HCT116 (cell line): ENCODE measurements around the gene CRIP2.

ENCODE experiments used
- ATF3 ChIP-seq: IDR thresholded peaks from 2 replicates; pipeline ENCODE4 v1.6.1; 2012
- CEBPB ChIP-seq: IDR thresholded peaks from 2 replicates; pipeline ENCODE4 v1.6.1; 2012; ENCODE audit warnings: low read depth
- EGR1 ChIP-seq: IDR thresholded peaks from 2 replicates; pipeline ENCODE4 v1.6.1; 2012; ENCODE audit warnings: low read depth
- EZH2 ChIP-seq: fragments of 200-600 bp; sonication (generic); IDR thresholded peaks from 2 replicates; pipeline ENCODE4 v1.6.1; 2017; ENCODE audit warnings: antibody characterized with exemption, mixed run types
- POLR2A ChIP-seq: IDR thresholded peaks from 2 replicates; pipeline ENCODE4 v1.7.0; 2011; ENCODE audit warnings: borderline replicate concordance; ENCODE audit not compliant: insufficient read depth, insufficient read length; ENCODE audit errors: extremely low read depth
- SIN3A ChIP-seq: IDR thresholded peaks from 2 replicates; pipeline ENCODE4 v1.6.1; 2012; ENCODE audit warnings: low read depth
- SP1 ChIP-seq: IDR thresholded peaks from 2 replicates; pipeline ENCODE4 v1.6.1; 2012; ENCODE audit warnings: low read depth
- YY1 ChIP-seq: IDR thresholded peaks from 2 replicates; pipeline ENCODE4 v1.6.1; 2011; ENCODE audit warnings: low read length, low read depth, moderate library complexity, mild to moderate bottlenecking; ENCODE audit not compliant: insufficient replicate concordance; ENCODE audit errors: extremely low read depth
- TF ChIP-seq, protein P1 (sequence below), 3 experiments: fragments of 200-600 bp in 1 of 3; sonication (generic) in 1 of 3; IDR thresholded peaks in 2 of 3; conservative IDR thresholded peaks in 1 of 3; 2 replicates each; pipeline ENCODE4 v1.5.1; 2012 to 2017; ENCODE audit warnings: low read depth in 2 of 3, low read length in 2 of 3, antibody characterized with exemption in 1 of 3, borderline replicate concordance in 1 of 3, control low read depth in 1 of 3, mild to moderate bottlenecking in 1 of 3, mixed read lengths in 1 of 3, mixed run types in 1 of 3, moderate library complexity in 1 of 3; ENCODE audit not compliant: insufficient read depth in 1 of 3
- TF ChIP-seq, protein P2 (sequence below): IDR thresholded peaks from 2 replicates; pipeline ENCODE4 v1.6.1; 2012

GRCh38 chr14:105436402-105436801 is 38.2 kb upstream of the CRIP2 start:
- no peak for TF ChIP-seq SIN3A
- TF ChIP-seq EZH2 = no peak
- no peak for TF ChIP-seq ATF3
- TF ChIP-seq, protein P1, sequence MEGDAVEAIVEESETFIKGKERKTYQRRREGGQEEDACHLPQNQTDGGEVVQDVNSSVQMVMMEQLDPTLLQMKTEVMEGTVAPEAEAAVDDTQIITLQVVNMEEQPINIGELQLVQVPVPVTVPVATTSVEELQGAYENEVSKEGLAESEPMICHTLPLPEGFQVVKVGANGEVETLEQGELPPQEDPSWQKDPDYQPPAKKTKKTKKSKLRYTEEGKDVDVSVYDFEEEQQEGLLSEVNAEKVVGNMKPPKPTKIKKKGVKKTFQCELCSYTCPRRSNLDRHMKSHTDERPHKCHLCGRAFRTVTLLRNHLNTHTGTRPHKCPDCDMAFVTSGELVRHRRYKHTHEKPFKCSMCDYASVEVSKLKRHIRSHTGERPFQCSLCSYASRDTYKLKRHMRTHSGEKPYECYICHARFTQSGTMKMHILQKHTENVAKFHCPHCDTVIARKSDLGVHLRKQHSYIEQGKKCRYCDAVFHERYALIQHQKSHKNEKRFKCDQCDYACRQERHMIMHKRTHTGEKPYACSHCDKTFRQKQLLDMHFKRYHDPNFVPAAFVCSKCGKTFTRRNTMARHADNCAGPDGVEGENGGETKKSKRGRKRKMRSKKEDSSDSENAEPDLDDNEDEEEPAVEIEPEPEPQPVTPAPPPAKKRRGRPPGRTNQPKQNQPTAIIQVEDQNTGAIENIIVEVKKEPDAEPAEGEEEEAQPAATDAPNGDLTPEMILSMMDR (IDR thresholded peaks at IDR 0.05 in 2 of 3, conservative IDR thresholded peaks at IDR 0.05 in 1 of 3; ENCODE audit: borderline replicate concordance in 1 of 3, insufficient read depth in 1 of 3, low read depth in 2 of 3, low read length in 2 of 3) = no peak
- no peak for TF ChIP-seq SP1
- no peak for TF ChIP-seq POLR2A
- TF ChIP-seq CEBPB = no peak
- TF ChIP-seq EGR1 = no peak
- no peak for TF ChIP-seq YY1
- TF ChIP-seq, protein P2, sequence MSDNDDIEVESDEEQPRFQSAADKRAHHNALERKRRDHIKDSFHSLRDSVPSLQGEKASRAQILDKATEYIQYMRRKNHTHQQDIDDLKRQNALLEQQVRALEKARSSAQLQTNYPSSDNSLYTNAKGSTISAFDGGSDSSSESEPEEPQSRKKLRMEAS = no peak
